ENCODE measurements around the gene KDM4B. TPM values are rescaled to one million over a fixed set of nuclear protein-coding genes. Genes with fewer than 3 reads are reported as not detected.

KDM4B gene
- total RNA-seq, 1 donor: 26.7 TPM

DNA sequence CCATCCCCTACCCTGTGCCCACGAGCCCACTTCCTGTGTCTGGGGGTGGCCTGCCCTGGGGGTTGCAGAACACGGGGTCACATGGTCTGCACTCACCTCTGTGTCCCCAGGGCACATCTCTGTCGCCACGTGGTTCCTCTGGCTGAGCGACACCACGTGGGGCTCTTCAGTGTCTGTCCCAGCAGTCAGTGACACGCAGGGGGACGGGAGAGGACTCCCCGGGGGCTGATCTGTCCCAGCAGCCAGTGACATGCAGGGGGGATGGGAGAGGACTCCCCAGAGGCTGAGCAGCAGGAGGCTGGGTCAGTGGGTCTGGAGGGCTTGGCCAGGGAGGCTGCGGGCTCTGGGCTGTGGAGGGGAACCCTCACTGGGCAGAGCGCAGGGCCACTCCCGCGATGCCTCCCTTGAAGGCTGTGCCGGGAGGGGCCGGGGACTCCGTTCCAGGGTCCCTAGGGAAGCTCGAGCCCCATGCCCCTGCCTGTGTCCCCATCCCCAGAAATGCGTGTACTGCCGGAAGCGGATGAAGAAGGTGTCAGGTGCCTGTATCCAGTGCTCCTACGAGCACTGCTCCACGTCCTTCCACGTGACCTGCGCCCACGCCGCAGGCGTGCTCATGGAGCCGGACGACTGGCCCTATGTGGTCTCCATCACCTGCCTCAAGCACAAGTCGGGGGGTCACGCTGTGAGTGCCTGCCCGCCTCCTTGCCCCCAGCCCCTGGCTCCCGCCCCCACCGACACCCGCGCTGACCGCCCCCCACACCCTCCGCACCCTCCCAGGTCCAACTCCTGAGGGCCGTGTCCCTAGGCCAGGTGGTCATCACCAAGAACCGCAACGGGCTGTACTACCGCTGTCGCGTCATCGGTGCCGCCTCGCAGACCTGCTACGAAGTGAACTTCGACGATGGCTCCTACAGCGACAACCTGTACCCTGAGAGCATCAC, 174.8 kb downstream of the KDM4B start:
- DNase-seq (ENCODE audit: low read depth in 2 of 3, low spot score in 2 of 3): no peak

DNA sequence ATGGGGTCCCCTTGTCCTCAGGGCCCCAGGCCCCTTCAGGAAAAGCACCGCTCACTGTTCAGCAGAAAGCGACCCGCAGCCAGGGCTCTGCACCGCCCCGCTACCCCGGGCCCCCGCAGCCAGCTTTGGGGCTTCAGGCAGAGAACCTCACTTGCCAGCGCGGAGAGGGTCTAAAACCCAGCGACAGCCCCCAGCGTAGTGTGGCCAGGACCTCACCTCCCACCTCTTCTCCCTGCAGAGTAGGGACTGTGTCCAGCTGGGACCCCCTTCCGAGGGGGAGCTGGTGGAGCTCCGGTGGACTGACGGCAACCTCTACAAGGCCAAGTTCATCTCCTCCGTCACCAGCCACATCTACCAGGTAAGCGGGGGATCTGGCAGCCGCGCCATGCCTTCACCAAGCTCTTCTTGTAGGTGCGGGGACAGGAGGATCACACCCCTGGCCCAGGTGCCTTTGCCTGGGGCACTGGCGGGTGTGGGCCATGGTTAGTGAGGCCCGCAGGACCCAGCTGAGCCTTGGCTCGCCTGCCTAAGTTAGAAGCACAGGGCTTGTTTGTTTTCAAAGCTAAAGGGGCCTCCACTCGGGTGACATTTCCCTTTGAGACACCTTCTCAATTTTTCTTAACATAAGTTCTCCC, 175.7 kb downstream of the KDM4B start:
- no peak for DNase-seq (ENCODE audit: low read depth in 2 of 3, low spot score in 2 of 3)

DNA sequence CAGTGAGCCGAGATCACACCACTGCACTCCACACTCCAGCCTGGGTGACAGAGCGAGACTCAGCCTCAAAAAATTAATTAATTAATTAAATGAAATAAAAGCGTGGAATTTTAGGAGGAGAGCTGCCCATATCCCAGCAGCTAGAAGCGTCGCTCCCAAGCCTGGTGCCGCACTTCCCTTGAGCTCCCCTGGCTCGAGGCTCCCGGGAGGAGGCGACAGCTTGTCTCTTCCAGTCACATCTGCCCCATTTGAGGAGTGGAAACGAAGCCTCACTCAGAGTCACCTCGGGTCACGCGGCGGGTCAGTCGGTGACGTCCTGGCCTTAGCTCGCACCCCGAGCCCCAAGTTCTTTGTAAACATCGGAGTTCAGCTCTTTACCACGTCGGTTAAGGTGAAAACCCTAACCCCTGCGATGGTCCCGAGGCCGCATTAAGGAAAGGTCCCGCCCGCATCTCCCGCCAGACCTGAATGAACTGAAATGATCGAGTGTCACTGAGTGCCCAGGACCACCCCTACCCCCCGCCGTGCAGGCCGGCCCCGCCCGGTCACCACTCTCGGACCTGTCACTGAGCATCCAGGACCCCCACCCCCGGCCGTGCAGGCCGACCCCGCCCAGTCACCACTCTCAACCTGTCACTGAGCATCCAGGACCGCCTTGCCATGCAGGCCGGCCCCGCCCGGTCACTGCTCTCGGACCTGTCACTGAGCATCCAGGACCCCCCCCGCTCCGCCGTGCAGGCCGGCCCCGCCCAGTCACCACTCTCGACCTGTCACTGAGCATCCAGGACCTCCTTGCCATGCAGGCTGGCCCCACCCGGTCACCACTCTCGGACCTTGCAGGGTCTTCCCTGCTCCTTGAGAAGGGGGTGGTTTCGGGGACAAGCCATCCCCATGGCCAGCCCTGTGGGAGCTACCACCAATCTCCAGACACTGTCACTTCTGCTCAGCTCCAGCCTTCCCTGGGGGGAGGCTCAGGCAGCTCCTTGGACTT, 176.9 kb downstream of the KDM4B start:
- no peak for DNase-seq (ENCODE audit: low read depth in 2 of 3, low spot score in 2 of 3)

DNA sequence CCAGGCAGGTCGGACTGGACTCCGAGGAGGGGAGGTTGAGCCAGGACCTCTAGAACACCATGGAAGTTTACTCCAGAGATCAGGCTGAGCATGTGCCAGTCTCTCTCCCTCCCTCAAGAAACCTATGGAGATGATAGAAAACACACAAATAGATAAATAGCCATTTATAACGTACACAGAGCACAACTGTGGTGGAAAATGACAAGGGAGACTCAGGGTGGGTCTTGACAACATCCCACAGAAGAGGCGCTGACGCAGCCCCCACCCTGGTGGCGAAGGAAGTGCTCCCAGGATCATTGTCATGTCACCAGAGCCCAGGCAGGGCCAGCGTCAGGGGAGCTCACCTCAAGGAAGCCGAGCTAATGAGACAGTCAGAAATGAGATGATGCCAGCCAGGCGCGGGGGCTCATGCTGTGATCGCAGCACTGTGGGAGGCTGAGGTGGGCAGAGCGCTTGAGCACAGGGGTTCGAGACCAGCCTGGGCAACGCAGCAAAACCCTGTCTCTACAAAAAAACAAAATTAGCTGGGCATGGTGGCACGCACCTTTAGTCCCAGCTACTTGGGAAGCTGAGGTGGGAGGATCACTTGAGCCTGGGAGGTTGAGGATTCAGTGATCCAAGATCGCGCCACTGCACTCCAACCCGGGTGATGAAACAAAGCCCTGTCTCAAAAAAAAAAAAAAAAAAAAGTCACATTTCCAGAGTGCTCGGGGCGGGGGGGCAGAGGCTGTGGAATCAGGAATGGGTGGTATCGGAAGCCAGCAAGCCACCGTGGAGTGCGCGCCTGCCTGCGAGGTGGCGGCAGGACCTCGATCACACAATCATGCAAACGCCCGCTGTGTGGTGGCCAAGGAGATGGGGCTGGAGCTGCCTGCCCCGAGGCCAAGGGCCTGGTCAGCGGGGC, 178.4 kb downstream of the KDM4B start:
- DNase-seq (ENCODE audit: low read depth in 2 of 3, low spot score in 2 of 3): no peak

DNA sequence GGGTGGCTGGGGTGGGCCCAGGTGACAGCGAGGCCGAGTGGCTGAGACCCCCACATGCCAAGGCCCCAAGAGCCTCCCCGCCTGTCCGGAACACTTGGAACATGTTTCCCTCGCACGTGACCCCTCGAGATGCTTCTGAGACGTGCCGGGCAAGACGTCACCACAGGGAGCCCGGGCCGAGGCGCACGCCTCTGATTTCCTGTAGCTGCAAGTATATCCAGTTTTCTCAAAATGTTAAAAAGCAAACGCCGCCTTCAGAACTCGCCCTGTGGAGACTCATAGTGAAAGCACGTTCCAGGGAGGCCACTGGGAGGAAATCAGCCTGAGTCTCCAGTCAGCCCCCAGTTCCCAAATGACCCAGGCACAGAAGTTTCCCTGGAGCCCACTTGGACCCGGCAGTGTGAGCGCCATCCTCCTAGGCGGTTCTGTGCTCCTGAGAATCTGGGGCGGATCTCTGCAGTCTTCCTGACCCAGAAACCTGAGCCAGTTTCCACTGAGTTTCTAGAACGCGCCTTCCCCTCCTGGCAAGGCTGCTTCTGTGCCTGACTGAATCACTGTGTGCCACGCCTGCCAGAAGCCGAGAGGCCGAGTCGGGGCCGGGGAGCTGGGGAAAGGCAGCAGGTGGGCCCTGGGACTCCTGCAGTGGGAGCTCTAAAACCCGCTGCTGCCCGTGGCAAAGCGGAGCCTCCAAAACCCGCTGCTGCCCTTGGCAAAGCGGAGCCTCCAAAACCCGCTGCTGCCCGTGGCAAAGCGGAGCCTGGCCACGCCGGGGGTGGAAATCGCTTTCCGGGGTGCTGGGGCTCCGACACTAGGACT, 179.3 kb downstream of the KDM4B start:
- DNase-seq (ENCODE audit: low read depth in 2 of 3, low spot score in 2 of 3): no peak

DNA sequence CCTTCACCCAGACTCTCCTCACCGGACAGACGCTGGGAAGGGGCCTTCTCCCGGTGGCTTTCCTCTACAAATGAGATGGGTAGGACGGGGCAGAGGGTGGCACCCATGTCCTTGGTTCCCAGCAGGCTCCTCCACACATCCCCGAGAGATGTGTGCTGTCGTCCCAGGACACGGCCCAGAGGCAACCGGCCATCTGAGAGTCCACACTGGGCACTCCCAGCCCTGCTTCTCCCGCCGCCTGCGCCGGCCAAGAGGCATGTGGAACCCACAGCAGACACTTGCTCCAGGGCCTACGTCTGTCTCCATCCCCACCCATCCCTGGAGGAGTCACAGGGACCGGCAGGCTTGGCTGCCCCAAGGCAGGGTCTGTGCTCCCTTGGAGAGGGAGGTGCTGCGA, 179.9 kb downstream of the KDM4B start:
- no peak for DNase-seq (ENCODE audit: low read depth in 2 of 3, low spot score in 2 of 3)

DNA sequence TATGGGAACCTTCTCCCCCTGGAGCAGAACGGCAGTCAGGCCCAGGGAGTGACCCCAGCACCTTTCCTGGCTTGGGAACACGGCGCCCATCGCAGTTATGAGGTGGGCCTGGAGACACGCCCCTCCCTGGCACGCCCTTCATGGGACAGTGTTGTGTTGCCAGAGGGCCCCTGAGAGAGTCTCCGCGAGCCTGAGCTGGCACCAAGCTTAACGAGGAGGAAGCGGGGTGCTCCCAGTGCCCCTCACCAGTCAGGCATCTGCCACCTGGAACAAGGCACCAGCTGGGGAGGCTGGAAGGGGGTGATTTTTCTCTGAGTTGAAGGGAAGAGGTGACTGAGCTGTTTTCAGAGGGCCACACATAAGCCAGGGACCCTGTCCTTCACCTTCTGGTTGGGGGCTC, 180.6 kb downstream of the KDM4B start:
- no peak for DNase-seq (ENCODE audit: low read depth in 2 of 3, low spot score in 2 of 3)

DNA sequence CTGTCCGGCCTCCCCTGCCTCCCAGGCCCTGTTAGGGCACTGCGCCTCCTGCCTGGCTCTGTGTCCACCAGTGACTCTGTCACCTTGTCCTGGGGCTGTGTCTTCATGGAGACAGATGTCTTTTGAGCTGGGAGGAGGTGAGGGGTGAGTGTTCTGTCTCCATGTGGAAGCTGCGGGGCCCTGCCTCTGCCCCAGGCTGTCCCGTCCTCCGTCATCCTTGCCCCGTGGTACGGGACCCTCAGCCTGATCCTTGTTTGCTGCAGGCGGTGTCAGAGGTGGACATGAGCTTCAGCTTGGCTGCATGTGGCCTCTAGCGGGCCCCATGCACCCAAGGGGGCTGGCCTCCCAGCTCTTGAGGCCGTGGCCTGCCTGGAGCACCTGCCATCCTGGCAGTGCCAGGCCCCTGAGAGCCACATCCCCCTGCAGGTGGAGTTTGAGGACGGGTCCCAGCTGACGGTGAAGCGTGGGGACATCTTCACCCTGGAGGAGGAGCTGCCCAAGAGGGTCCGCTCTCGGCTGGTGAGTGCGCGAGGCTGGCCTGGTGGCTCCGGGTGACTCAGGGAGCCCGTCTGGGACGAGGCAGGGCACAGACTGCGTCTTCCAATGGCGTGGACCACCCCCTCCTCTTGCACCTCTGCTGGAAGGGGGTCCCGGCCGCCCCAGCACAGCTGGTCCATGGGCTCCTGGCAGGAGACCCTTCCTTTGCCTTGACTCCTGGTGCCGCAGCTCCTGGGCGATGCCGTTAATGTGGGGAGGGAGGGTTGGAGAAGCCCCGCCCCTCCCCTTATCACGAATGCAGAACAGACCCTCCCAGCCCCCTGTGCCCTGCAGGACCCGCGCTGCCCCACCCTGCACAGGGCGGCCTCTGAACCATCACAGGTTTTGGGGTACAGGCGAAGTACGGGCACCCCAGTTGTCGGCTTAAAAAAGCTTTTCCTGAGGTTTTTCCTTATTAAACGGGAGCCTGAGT, 181.3 kb downstream of the KDM4B start:
- DNase-seq (ENCODE audit: low read depth in 2 of 3, low spot score in 2 of 3): no peak

DNA sequence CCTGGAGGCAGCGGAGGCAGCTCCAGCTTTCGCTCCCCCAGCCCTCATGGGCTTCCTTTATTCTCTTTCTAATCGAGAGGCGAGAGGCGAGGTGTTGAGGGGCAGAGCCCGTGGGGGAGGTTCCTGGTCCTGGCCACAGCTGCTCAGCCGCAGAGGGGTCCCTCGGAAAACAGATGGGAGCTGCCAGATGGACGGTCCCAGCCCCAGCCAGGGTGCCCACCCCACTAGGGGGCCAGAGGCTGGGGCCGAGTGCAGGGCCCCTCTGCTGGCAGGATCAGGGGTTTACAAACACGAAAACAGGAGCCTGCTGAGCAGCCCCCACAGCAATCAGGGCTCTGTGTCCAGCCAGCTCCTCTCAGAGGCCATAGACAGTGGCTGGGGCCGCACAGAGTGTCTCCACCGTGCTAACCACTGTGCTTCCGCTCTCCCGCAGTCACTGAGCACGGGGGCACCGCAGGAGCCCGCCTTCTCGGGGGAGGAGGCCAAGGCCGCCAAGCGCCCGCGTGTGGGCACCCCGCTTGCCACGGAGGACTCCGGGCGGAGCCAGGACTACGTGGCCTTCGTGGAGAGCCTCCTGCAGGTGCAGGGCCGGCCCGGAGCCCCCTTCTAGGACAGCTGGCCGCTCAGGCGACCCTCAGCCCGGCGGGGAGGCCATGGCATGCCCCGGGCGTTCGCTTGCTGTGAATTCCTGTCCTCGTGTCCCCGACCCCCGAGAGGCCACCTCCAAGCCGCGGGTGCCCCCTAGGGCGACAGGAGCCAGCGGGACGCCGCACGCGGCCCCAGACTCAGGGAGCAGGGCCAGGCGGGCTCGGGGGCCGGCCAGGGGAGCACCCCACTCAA, 182.2 kb downstream of the KDM4B start:
- DNase-seq (ENCODE audit: low read depth in 2 of 3, low spot score in 2 of 3): no peak

DNA sequence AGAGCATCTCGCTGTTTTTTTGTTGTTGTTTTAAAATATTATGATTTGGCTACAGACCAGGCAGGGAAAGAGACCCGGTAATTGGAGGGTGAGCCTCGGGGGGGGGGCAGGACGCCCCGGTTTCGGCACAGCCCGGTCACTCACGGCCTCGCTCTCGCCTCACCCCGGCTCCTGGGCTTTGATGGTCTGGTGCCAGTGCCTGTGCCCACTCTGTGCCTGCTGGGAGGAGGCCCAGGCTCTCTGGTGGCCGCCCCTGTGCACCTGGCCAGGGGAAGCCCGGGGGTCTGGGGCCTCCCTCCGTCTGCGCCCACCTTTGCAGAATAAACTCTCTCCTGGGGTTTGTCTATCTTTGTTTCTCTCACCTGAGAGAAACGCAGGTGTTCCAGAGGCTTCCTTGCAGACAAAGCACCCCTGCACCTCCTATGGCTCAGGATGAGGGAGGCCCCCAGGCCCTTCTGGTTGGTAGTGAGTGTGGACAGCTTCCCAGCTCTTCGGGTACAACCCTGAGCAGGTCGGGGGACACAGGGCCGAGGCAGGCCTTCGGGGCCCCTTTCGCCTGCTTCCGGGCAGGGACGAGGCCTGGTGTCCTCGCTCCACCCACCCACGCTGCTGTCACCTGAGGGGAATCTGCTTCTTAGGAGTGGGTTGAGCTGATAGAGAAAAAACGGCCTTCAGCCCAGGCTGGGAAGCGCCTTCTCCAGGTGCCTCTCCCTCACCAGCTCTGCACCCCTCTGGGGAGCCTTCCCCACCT, 183.3 kb downstream of the KDM4B start:
- no peak for DNase-seq (ENCODE audit: low read depth in 2 of 3, low spot score in 2 of 3)

DNA sequence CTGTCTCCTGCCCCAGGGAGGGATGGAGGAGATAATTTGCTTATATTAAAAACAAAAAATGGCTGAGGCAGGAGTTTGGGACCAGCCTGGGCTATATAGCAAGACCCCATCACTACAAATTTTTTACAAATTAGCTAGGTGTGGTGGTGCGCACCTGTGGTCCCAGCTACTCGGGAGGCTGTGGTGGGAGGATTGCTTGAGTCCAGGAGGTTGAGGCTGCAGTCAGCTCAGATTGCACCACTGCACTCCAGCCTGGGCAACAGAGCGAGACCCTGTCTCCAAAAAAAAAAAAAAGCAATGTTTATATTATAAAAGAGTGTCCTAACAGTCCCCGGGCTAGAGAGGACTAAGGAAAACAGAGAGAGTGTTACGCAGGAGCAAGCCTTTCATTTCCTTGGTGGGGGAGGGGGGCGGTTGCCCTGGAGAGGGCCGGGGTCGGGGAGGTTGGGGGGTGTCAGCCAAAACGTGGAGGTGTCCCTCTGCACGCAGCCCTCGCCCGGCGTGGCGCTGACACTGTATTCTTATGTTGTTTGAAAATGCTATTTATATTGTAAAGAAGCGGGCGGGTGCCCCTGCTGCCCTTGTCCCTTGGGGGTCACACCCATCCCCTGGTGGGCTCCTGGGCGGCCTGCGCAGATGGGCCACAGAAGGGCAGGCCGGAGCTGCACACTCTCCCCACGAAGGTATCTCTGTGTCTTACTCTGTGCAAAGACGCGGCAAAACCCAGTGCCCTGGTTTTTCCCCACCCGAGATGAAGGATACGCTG, 184.0 kb downstream of the KDM4B start:
- no peak for DNase-seq (ENCODE audit: low read depth in 2 of 3, low spot score in 2 of 3)

DNA sequence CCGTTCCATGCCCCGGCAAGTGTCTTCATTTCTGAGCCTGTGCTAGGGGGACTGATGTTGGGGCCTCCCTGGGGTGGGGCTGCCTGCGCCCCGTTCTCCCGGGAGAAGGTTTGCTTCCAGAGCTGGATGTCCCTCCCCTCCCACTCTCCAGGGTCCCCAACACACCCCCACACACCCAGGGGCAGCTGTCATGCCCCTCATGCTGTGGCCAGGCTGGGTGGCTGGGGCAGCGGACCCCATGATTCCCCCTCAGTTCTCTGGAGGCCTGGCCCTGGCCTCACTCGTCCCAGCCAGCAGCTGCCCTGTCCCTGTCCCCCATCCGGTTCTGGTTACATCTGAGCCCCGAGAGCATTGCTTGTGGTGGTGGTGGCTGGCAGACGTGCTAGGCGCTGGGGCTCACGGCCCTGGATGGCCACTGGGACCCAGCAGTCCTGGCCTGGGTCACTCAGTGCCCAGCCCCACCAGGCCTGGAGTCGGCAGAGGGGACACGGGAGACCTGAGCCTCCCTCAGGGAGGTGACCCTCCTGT, 184.8 kb downstream of the KDM4B start:
- no peak for DNase-seq (ENCODE audit: low read depth in 2 of 3, low spot score in 2 of 3)

DNA sequence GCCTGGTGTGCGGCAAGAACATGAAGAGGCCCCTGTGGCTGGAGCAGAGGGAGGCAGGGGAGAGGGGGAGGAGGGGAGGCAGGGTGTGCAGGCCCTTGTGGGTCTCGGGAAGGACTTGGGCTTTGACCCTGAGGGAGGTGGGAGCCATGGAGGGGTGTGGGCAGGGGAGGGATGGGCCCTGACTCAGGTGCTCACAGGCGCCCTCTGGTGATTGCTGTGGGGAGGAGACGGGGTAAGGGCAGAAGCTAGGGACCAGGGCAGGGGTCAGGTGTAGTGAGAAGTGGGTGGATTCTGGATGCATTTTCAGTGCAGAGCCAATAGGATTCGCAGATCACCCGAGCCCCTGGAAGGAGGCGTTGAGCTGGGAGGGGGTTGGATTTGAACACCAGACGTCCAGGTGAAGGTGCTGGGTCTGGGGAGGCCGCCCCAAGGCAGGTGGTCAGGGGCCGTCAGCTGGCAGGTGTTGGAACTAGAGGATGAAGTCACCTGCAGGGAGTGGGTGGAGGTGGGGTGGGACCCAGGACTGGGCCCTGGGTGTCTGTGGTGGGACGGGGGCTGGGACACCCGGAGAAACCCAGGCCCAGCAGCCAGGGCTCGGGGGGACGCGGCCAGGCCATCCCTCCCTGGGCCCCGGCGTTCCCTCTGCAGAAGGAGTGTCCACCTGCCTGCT, 185.4 kb downstream of the KDM4B start:
- DNase-seq (ENCODE audit: low read depth in 2 of 3, low spot score in 2 of 3): peak in 2 of 3 donors; percentile 39 to 50

DNA sequence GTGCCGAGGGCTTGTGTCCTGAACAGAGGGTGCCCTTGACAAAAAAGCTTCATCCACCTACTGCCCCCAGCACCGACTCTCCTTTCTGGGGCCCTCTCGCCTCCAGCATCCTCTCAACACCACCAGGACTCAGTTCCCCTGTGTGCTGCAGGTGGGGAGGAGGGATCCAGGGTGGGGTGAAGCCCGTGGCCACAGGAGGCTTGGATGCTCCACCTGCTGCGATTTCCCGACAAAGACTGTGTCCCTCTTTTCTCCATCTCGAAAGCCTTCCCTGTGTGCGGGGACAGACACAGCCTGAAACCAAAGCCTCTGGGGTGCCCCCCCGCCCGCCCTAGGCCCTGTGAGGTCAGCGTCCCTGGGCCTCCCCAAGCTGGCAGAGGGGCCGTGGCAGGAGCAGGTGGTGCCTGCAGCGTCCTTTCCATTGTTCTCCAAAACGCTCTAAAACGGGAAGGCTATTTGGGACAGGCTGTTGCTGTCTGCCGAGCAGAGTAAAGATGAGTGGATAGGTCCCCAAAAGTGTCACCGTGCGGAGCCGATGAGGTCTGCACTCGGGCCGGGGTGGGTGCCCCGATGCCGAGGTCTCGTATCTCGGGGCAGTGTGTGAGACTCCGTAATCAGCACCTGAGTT, 186.0 kb downstream of the KDM4B start:
- no peak for DNase-seq (ENCODE audit: low read depth in 2 of 3, low spot score in 2 of 3)
